Fibroblast of skin of abdomen (primary cell): ENCODE measurements around the gene HNRNPK.
A peak's percentile ranks its signal among the peaks of the same experiment; 100 is the strongest.
"Not testable (repeated sequence)": the region's sequence is repeated elsewhere in the genome, so short reads cannot be mapped to it uniquely, and the experiment has no call there.

Source experiments
- DNase-seq: peaks from one replicate; pipeline ENCODE4 v3.0.0-alpha.2; 2013

HNRNPK gene

GRCh38 chr9:83976372-83976771 lies 3.6 kb downstream of the HNRNPK start:
- peak; percentile 37 for DNase-seq

GRCh38 chr9:83975300-83975699 lies 4.7 kb downstream of the HNRNPK start:
- DNase-seq = no peak

- DNase-seq = no peak
Observed at GRCh38 chr9:83972286-83972685, 7.7 kb downstream of the HNRNPK start.

GRCh38 chr9:83971485-83971884 lies 8.5 kb downstream of the HNRNPK start:
- no peak for DNase-seq

- DNase-seq = no peak
Observed at GRCh38 chr9:83969602-83970001, 10.4 kb downstream of the HNRNPK start.

- DNase-seq = no peak
Observed at GRCh38 chr9:83967073-83967472, 12.9 kb downstream of the HNRNPK start.

- no peak for DNase-seq
Observed at GRCh38 chr9:83966209-83966582, 13.8 kb downstream of the HNRNPK start.

- DNase-seq = peak; percentile 22
Observed at GRCh38 chr9:83965350-83966208, 14.4 kb downstream of the HNRNPK start.

GRCh38 chr9:83964973-83965349 lies 15.1 kb downstream of the HNRNPK start:
- DNase-seq = peak; percentile 29

- DNase-seq = peak; percentile 53
Observed at GRCh38 chr9:83962165-83962564, 17.9 kb downstream of the HNRNPK start.

GRCh38 chr9:83960991-83961390 lies 19.0 kb downstream of the HNRNPK start:
- no peak for DNase-seq

GRCh38 chr9:83959061-83959460 lies 21.0 kb downstream of the HNRNPK start:
- DNase-seq = peak; percentile 75

- DNase-seq = no peak
Observed at GRCh38 chr9:83957248-83957513, 22.8 kb downstream of the HNRNPK start.

GRCh38 chr9:83956436-83957247 lies 23.4 kb downstream of the HNRNPK start:
- DNase-seq = peak; percentile 67

- DNase-seq = peak; percentile 20
Observed at GRCh38 chr9:83956086-83956435, 24.0 kb downstream of the HNRNPK start.

- not testable (repeated sequence) for DNase-seq
Observed at GRCh38 chr9:83948096-83948495, 31.9 kb downstream of the HNRNPK start.

GRCh38 chr9:83940590-83941303 lies 39.3 kb downstream of the HNRNPK start:
- DNase-seq = no peak

GRCh38 chr9:83937861-83938455 lies 42.1 kb downstream of the HNRNPK start:
- DNase-seq = peak; percentile 59

- no peak for DNase-seq
Observed at GRCh38 chr9:83936523-83936922, 43.5 kb downstream of the HNRNPK start.

GRCh38 chr9:83935276-83935935 lies 44.6 kb downstream of the HNRNPK start:
- peak; percentile 80 for DNase-seq

GRCh38 chr9:83934569-83935275 lies 45.3 kb downstream of the HNRNPK start:
- peak; percentile 68 for DNase-seq

GRCh38 chr9:83933790-83934189 lies 46.2 kb downstream of the HNRNPK start:
- DNase-seq = peak; percentile 68
